Body of pancreas (tissue), 4 donors: ENCODE results near the gene IDS. TPM values are rescaled to one million over a fixed set of nuclear protein-coding genes. Genes with fewer than 3 reads are reported as not detected.
A peak's percentile ranks its signal among the peaks of the same experiment; 100 is the strongest.

Source experiments
- ATAC-seq: fragments of 150-250 bp; one replicate; pipeline ENCODE4 v1.9.1; 2016
- DNase-seq, 4 donors: peaks; one replicate each; pipeline ENCODE4 v3.0.0-alpha.2; 2019
- H3K27ac ChIP-seq, 4 donors: fragments of 200-600 bp; sonication (generic); 1 replicate in 3 of 4; 2 replicates in 1 of 4; pipeline versions ENCODE4 v1.5.1 to v1.6.1; 2016 to 2019; ENCODE audit warnings: mild to moderate bottlenecking in 1 of 4, mixed read lengths in 1 of 4, moderate library complexity in 1 of 4
- H3K27me3 ChIP-seq, 2 donors: fragments of 200-600 bp; sonication (generic); one replicate each; pipeline ENCODE4 v1.6.0; 2016; ENCODE audit warnings: mild to moderate bottlenecking in 1 of 2
- H3K36me3 ChIP-seq, 2 donors: fragments of 200-600 bp; sonication (generic); replicated peaks in 1 of 2; 2 replicates each; pipeline ENCODE4 v1.5.1; 2016; ENCODE audit warnings: low read depth in 2 of 2; ENCODE audit not compliant: insufficient read depth in 1 of 2
- H3K4me1 ChIP-seq: fragments of 200-600 bp; sonication (generic); one replicate; pipeline ENCODE4 v1.6.0; 2016
- H3K4me3 ChIP-seq, 2 donors: fragments of 200-600 bp; sonication (generic); 1 replicate in 1 of 2; 2 replicates in 1 of 2; pipeline ENCODE4 v1.5.1; 2016 to 2019
- H3K9me3 ChIP-seq, 3 donors: fragments of 200-600 bp; sonication (generic); 1 replicate in 2 of 3; 2 replicates in 1 of 3; pipeline ENCODE4 v1.5.1; 2016
- CTCF ChIP-seq, 7 experiments: fragments of 450-650 bp in 4 of 7; fragments of 200-600 bp in 3 of 7; sonication (generic) in 3 of 7; IDR thresholded peaks; one replicate each; pipeline ENCODE4 v1.5.1; 2016 to 2019; ENCODE audit warnings: antibody characterized with exemption in 7 of 7
- POLR2A ChIP-seq, 3 donors: fragments of 450-650 bp; IDR thresholded peaks; one replicate each; pipeline ENCODE4 v1.6.1; 2016; ENCODE audit warnings: antibody characterized with exemption in 3 of 3, mild to moderate bottlenecking in 2 of 3
- WGBS, 2 donors: methylation state at CpG; one replicate each; pipeline ENCODE4 v1.1.5; 2017; 5-methylcytosine and 5-hydroxymethylcytosine counted together
- intact Hi-C: fragments of 100-400 bp; cut with DNase I; formaldehyde crosslinking; loops from one replicate; pipeline ENCODE4 v1.15.1; 2023
- total RNA-seq, 2 donors: library from RNA; depleted of rRNA; stranded (reverse); fragments of >200 nt; gene quantifications; one replicate each; pipeline ENCODE4 v1.1.0, GENCODE V29; 2016

The IDS gene
- total RNA-seq, 2 donors from 2014 or later, result 39.7 to 49.4 TPM

GRCh38 chrX:149516604-149517003, 11.5 kb upstream of the IDS start:
- Histone ChIP-seq H3K27me3 (no peaks in the 10 kb centered on the region), H3K27ac (no peak overlapping the region), H3K4me3 (no peak overlapping the region), H3K36me3 (no peaks in the 10 kb centered on the region), H3K4me1 (peaks cover 5% of the 10 kb centered on the region), H3K9me3 (no peaks in the 10 kb centered on the region)
- ATAC-seq (no peak), DNase-seq (no peak)
- no peak for TF ChIP-seq POLR2A (IDR thresholded peaks at IDR 0.05)
- TF ChIP-seq CTCF (IDR thresholded peaks at IDR 0.05), result no peak
- 74 to 78% methylated on average over 2 of the region's 2 CpGs for WGBS, 2 donors
- intact Hi-C loops, result no loop called here

GRCh38 chrX:149515954-149516602, 11.0 kb upstream of the IDS start:
- H3K4me3 ChIP-seq, result no peak overlapping the region
- intact Hi-C loops, result no loop called here
- ATAC-seq (no peak), DNase-seq (no peak)
- no peak for TF ChIP-seq CTCF (IDR thresholded peaks at IDR 0.05)
- TF ChIP-seq POLR2A (IDR thresholded peaks at IDR 0.05), result no peak
- WGBS, 2 donors, result 37 to 63% methylated on average over 3 to 4 of the region's 4 CpGs
- no peaks in the 10 kb centered on the region for H3K27me3 ChIP-seq
- H3K4me1 ChIP-seq, result peaks cover 5% of the 10 kb centered on the region
- H3K27ac ChIP-seq, result no peak overlapping the region
- H3K36me3 ChIP-seq, result no peaks in the 10 kb centered on the region
- no peaks in the 10 kb centered on the region for H3K9me3 ChIP-seq

GRCh38 chrX:149513825-149514428, 8.8 kb upstream of the IDS start:
- ATAC-seq, result no peak

GRCh38 chrX:149512225-149512885, 7.2 kb upstream of the IDS start:
- ATAC-seq, result peak; percentile 95

More at GRCh38 chrX:149513825-149514428, 8.8 kb upstream of the IDS start:
- Histone ChIP-seq H3K27ac (no peak overlapping the region), H3K36me3 (no peaks in the 10 kb centered on the region), H3K4me1 (peaks cover 5% of the 10 kb centered on the region), H3K4me3 (no peak overlapping the region), H3K27me3 (no peaks in the 10 kb centered on the region), H3K9me3 (no peaks in the 10 kb centered on the region)
- TF ChIP-seq CTCF (IDR thresholded peaks at IDR 0.05) (no peak), POLR2A (IDR thresholded peaks at IDR 0.05) (no peak)
- DNase-seq, result no peak
- intact Hi-C loops, result no loop called here
- 70 to 87% methylated on average over 7 to 8 of the region's 9 CpGs for WGBS, 2 donors

More at GRCh38 chrX:149512225-149512885, 7.2 kb upstream of the IDS start:
- H3K9me3 ChIP-seq, result no peaks in the 10 kb centered on the region
- WGBS, 2 donors, result 44 to 71% methylated on average over 3 to 4 of the region's 4 CpGs
- peak; percentile 68 to 77 (median 70) for DNase-seq
- intact Hi-C loops, result no loop called here
- no peak overlapping the region for H3K27ac ChIP-seq
- no peaks in the 10 kb centered on the region for H3K36me3 ChIP-seq
- no peaks in the 10 kb centered on the region for H3K27me3 ChIP-seq
- H3K4me3 ChIP-seq, result no peak overlapping the region
- TF ChIP-seq CTCF (IDR thresholded peaks at IDR 0.05) (peak; percentile 45 to 75 (median 63)), POLR2A (IDR thresholded peaks at IDR 0.05) (no peak)
- peaks cover 5% of the 10 kb centered on the region for H3K4me1 ChIP-seq
